Mammary epithelial cell (primary cell): ENCODE data around the gene CACHD1.

ENCODE experiments used
- CTCF ChIP-seq, 2 donors: IDR thresholded peaks in 1 of 2; conservative IDR thresholded peaks in 1 of 2; 2 replicates each; pipeline ENCODE4 v1.5.1; 2011 to 2012; ENCODE audit warnings: inconsistent platforms in 2 of 2, low read length in 2 of 2, mild to moderate bottlenecking in 2 of 2, control low read depth in 1 of 2, low read depth in 1 of 2; ENCODE audit not compliant: insufficient read depth in 1 of 2; ENCODE audit errors: extremely low read depth in 1 of 2
- EZH2 ChIP-seq: IDR thresholded peaks from 2 replicates; pipeline ENCODE4 v1.6.1; 2012; ENCODE audit warnings: low read length, inconsistent platforms, borderline replicate concordance

- TF ChIP-seq CTCF (conservative IDR thresholded peaks at IDR 0.05 in 1 of 2, IDR thresholded peaks at IDR 0.05 in 1 of 2; ENCODE audit: extremely low read depth in 1 of 2, insufficient read depth in 1 of 2, low read depth in 1 of 2, low read length in 2 of 2) (no peak), EZH2 (no peak)
Observed at GRCh38 chr1:64579767-64580166, 109.8 kb downstream of the CACHD1 start.
